MM.1S (cell line): ENCODE results near the gene MYOZ3.

Source experiments
- DNase-seq: peaks from one replicate; pipeline ENCODE4 v3.0.0-alpha.2; 2015
- H2AFZ ChIP-seq: fragments of 300-600 bp; sonication (generic); 2 replicates; pipeline ENCODE4 v1.6.0; 2016; ENCODE audit warnings: antibody characterized with exemption, low read length
- H3F3A ChIP-seq: fragments of 300-600 bp; sonication (generic); 2 replicates; pipeline ENCODE4 v1.6.1; 2016; ENCODE audit warnings: mild to moderate bottlenecking, antibody characterized with exemption, low read length, moderate library complexity, mixed read lengths; ENCODE audit not compliant: insufficient read depth
- H3K27ac ChIP-seq: fragments of 300-600 bp; sonication (generic); 2 replicates; pipeline ENCODE4 v1.5.1; 2016; ENCODE audit warnings: mild to moderate bottlenecking, low read length
- H3K27me3 ChIP-seq: fragments of 300-600 bp; sonication (generic); replicated peaks from 2 replicates; pipeline ENCODE4 v1.6.0; 2016; ENCODE audit warnings: low read length; ENCODE audit not compliant: insufficient read depth
- H3K36me3 ChIP-seq: fragments of 300-600 bp; sonication (generic); replicated peaks from 2 replicates; pipeline ENCODE4 v1.6.1; 2016; ENCODE audit warnings: mild to moderate bottlenecking, low read length, mixed read lengths; ENCODE audit not compliant: insufficient read depth
- H3K4me1 ChIP-seq: fragments of 300-600 bp; sonication (generic); 2 replicates; pipeline ENCODE4 v1.6.1; 2016; ENCODE audit warnings: low read length, mixed read lengths
- H3K4me2 ChIP-seq: fragments of 300-600 bp; sonication (generic); 2 replicates; pipeline ENCODE4 v1.6.0; 2016; ENCODE audit warnings: low read depth, low read length
- H3K4me3 ChIP-seq: fragments of 300-600 bp; sonication (generic); 2 replicates; pipeline ENCODE4 v1.5.1; 2016; ENCODE audit warnings: low read length, mixed read lengths
- H3K79me2 ChIP-seq: fragments of 300-600 bp; sonication (generic); 2 replicates; pipeline ENCODE4 v1.6.1; 2016; ENCODE audit warnings: mixed run types, low read length, mixed read lengths
- H3K9ac ChIP-seq: fragments of 300-600 bp; sonication (generic); 2 replicates; pipeline ENCODE4 v1.6.1; 2016; ENCODE audit warnings: low read length, mixed read lengths
- H3K9me2 ChIP-seq: fragments of 300-600 bp; sonication (generic); replicated peaks from 2 replicates; pipeline ENCODE4 v1.6.1; 2016; ENCODE audit warnings: mild to moderate bottlenecking, low read length, mixed read lengths; ENCODE audit not compliant: insufficient read depth
- H3K9me3 ChIP-seq: fragments of 300-600 bp; sonication (generic); replicated peaks from 2 replicates; pipeline ENCODE4 v1.6.1; 2016; ENCODE audit warnings: mild to moderate bottlenecking, low read length, mixed read lengths; ENCODE audit not compliant: insufficient read depth
- H4K20me1 ChIP-seq: fragments of 300-600 bp; sonication (generic); 2 replicates; pipeline ENCODE4 v1.6.1; 2016; ENCODE audit warnings: mild to moderate bottlenecking, low read length, moderate library complexity, mixed read lengths; ENCODE audit not compliant: insufficient read depth
- CTCF ChIP-seq: fragments of 300-600 bp; sonication (generic); IDR thresholded peaks from 2 replicates; pipeline ENCODE4 v1.5.1; 2016; ENCODE audit warnings: antibody characterized with exemption, low read length, mixed read lengths
- EZH2 ChIP-seq: fragments of 300-600 bp; sonication (generic); optimal IDR thresholded peaks from 2 replicates; pipeline ENCODE3; 2017; ENCODE audit warnings: low read depth, mild to moderate bottlenecking, antibody characterized with exemption, low read length, mixed read lengths
- EZH2phosphoT487 ChIP-seq: fragments of 300-600 bp; sonication (generic); IDR thresholded peaks from 2 replicates; pipeline ENCODE4 v1.6.1; 2018; ENCODE audit warnings: antibody characterized with exemption, low read length

Gene MYOZ3

GRCh38 chr5:150661821-150662596, 958 bp downstream of the MYOZ3 start:
- no peak for DNase-seq
- Histone ChIP-seq H3K4me1 (no peaks in the 10 kb centered on the region), H3K4me2 (no peak overlapping the region), H3K9ac (no peak overlapping the region), H3K4me3 (no peak overlapping the region), H3K9me3 (no peaks in the 10 kb centered on the region), H3F3A (no peaks in the 10 kb centered on the region), H2AFZ (no peak overlapping the region), H4K20me1 (no peaks in the 10 kb centered on the region), H3K9me2 (no peaks in the 10 kb centered on the region), H3K36me3 (no peaks in the 10 kb centered on the region), H3K27ac (no peak overlapping the region), H3K27me3 (peaks cover 5% of the 10 kb centered on the region; the same call in 1 of the 2 replicates), H3K79me2 (no peaks in the 10 kb centered on the region)
- no peak for TF ChIP-seq EZH2phosphoT487
- TF ChIP-seq EZH2, result no peak
- no peak for TF ChIP-seq CTCF

- Histone ChIP-seq H3F3A (no peaks in the 10 kb centered on the region), H3K36me3 (no peaks in the 10 kb centered on the region), H3K9me2 (no peaks in the 10 kb centered on the region), H3K9ac (no peak overlapping the region), H2AFZ (no peak overlapping the region), H4K20me1 (no peaks in the 10 kb centered on the region), H3K4me2 (no peak overlapping the region), H3K27me3 (peaks cover 5% of the 10 kb centered on the region; the same call in 1 of the 2 replicates), H3K79me2 (no peaks in the 10 kb centered on the region), H3K4me3 (no peak overlapping the region), H3K27ac (no peak overlapping the region), H3K9me3 (no peaks in the 10 kb centered on the region), H3K4me1 (no peaks in the 10 kb centered on the region)
- no peak for DNase-seq
- TF ChIP-seq EZH2 (no peak), EZH2phosphoT487 (no peak), CTCF (no peak)
Measured at GRCh38 chr5:150662731-150663516, 1.9 kb downstream of the MYOZ3 start.

GRCh38 chr5:150663936-150664335, 2.9 kb downstream of the MYOZ3 start:
- Histone ChIP-seq H3K4me3 (no peak overlapping the region), H4K20me1 (no peaks in the 10 kb centered on the region), H3K9ac (no peak overlapping the region), H3K79me2 (no peaks in the 10 kb centered on the region), H3F3A (no peaks in the 10 kb centered on the region), H3K9me3 (no peaks in the 10 kb centered on the region), H3K4me2 (no peak overlapping the region), H3K36me3 (no peaks in the 10 kb centered on the region), H3K27ac (no peak overlapping the region), H2AFZ (no peak overlapping the region), H3K9me2 (no peaks in the 10 kb centered on the region), H3K4me1 (no peaks in the 10 kb centered on the region), H3K27me3 (peaks cover 5% of the 10 kb centered on the region; the same call in 1 of the 2 replicates)
- TF ChIP-seq EZH2phosphoT487 (no peak), CTCF (no peak), EZH2 (no peak)
- no peak for DNase-seq
